NCI-H524 treated with DMSO at 0.1 percent for 48 hours (cell line): ENCODE measurements around the gene BAHCC1.

Source experiments
- DNase-seq: peaks from one replicate; lab custom pipeline; 2025; lab: John Stamatoyannopoulos, UW

Gene BAHCC1

GRCh38 chr17:81386646-81387099 lies 8.6 kb upstream of the BAHCC1 start:
- DNase-seq: no peak

GRCh38 chr17:81387100-81388090 lies 7.9 kb upstream of the BAHCC1 start:
- no peak for DNase-seq

- DNase-seq: no peak
Observed at GRCh38 chr17:81388091-81388611, 7.1 kb upstream of the BAHCC1 start.

GRCh38 chr17:81388612-81389367 lies 6.5 kb upstream of the BAHCC1 start:
- DNase-seq: no peak

GRCh38 chr17:81389585-81389984 lies 5.7 kb upstream of the BAHCC1 start:
- no peak for DNase-seq

GRCh38 chr17:81390029-81390872 lies 5.0 kb upstream of the BAHCC1 start:
- no peak for DNase-seq

- DNase-seq: no peak
Observed at GRCh38 chr17:81390873-81391255, 4.4 kb upstream of the BAHCC1 start.

GRCh38 chr17:81391293-81391935 lies 3.8 kb upstream of the BAHCC1 start:
- DNase-seq: no peak

- DNase-seq: no peak
Observed at GRCh38 chr17:81391936-81392908, 3.0 kb upstream of the BAHCC1 start.

- no peak for DNase-seq
Observed at GRCh38 chr17:81392909-81393654, 2.2 kb upstream of the BAHCC1 start.

GRCh38 chr17:81393684-81394376 lies 1.4 kb upstream of the BAHCC1 start:
- peak; percentile 99 for DNase-seq

- no peak for DNase-seq
Observed at GRCh38 chr17:81394377-81394920, 808 bp upstream of the BAHCC1 start.

- no peak for DNase-seq
Observed at GRCh38 chr17:81395600-81396277, 482 bp downstream of the BAHCC1 start.

GRCh38 chr17:81396278-81396721 lies 1.0 kb downstream of the BAHCC1 start:
- DNase-seq: no peak

- peak; percentile 67 for DNase-seq
Observed at GRCh38 chr17:81396722-81397313, 1.6 kb downstream of the BAHCC1 start.

GRCh38 chr17:81397314-81398175 lies 2.3 kb downstream of the BAHCC1 start:
- no peak for DNase-seq
